Ovary (tissue), 3 donors: ENCODE measurements around the gene NGF.

Source experiments
- EP300 ChIP-seq: sonication (generic); formaldehyde crosslinking; IDR thresholded peaks from one replicate; pipeline ENCODE4 v1.6.1; 2017; ENCODE audit warnings: antibody characterized with exemption
- TF ChIP-seq, protein P1 (sequence below), 3 donors: fragments of 450-650 bp in 2 of 3; fragments of 200-600 bp in 1 of 3; IDR thresholded peaks; one replicate each; pipeline versions ENCODE4 v1.5.1 to v1.8.0; 2016 to 2022; ENCODE audit warnings: antibody characterized with exemption in 3 of 3, mild to moderate bottlenecking in 1 of 3
- donor health status: DM: no; HTN: no; CAD: no.

DNA sequence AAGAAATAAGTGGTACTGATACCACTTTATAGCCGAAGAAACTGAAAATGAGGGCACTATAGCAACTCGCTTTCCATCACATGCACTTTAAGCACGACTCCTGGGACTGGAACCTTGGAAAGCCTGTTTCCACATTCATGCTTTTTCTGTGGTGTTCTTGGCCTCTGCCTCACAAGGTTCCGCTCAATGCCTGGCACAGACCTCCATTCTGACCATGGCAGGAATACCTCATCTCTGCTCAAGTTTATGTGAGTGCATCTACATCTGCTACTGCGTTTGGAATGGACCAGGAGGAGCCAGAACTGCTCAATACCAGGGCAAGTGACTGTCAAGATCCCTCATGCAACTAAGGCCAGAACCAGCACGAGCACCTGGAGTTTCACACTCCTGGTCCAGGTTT, 11.6 kb downstream of the NGF start:
- no peak for TF ChIP-seq EP300
- TF ChIP-seq, protein P1, sequence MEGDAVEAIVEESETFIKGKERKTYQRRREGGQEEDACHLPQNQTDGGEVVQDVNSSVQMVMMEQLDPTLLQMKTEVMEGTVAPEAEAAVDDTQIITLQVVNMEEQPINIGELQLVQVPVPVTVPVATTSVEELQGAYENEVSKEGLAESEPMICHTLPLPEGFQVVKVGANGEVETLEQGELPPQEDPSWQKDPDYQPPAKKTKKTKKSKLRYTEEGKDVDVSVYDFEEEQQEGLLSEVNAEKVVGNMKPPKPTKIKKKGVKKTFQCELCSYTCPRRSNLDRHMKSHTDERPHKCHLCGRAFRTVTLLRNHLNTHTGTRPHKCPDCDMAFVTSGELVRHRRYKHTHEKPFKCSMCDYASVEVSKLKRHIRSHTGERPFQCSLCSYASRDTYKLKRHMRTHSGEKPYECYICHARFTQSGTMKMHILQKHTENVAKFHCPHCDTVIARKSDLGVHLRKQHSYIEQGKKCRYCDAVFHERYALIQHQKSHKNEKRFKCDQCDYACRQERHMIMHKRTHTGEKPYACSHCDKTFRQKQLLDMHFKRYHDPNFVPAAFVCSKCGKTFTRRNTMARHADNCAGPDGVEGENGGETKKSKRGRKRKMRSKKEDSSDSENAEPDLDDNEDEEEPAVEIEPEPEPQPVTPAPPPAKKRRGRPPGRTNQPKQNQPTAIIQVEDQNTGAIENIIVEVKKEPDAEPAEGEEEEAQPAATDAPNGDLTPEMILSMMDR (IDR thresholded peaks at IDR 0.05): no peak
